ENCODE results near the gene NIPAL3. TPM values are rescaled to one million over a fixed set of nuclear protein-coding genes. Genes with fewer than 3 reads are reported as not detected.

NIPAL3 gene
- total and polyA plus RNA-seq, 2 donors (not counting 3 experiments of a cell fraction or from before 2014, with no cell fraction given): 15.5 to 16.0 TPM

- Histone ChIP-seq H3K36me3 (ENCODE audit: control insufficient read depth in 2 of 2, extremely low read depth in 1 of 2, insufficient read depth in 2 of 2, low read length in 2 of 2) (no peaks in the 10 kb centered on the region), H3K4me3 (replicated peaks in 1 of 3; ENCODE audit: insufficient read depth in 1 of 3, low read depth in 1 of 3, low read length in 3 of 3) (no peak overlapping the region), H4K20me1 (replicated peaks; ENCODE audit: control insufficient read depth, extremely low read depth, insufficient read depth, low read length) (no peaks in the 10 kb centered on the region), H3K9me3 (replicated peaks; ENCODE audit: control insufficient read depth, insufficient read depth, low read length) (no peaks in the 10 kb centered on the region), H3K27ac (ENCODE audit: insufficient read depth, low read depth, low read length) (no peak overlapping the region), H3K9me1 (replicated peaks; ENCODE audit: control insufficient read depth, extremely low read depth, insufficient read depth, low read length) (no peaks in the 10 kb centered on the region), H3K4me2 (ENCODE audit: insufficient read depth, low read length) (no peak overlapping the region), H3K79me2 (ENCODE audit: control insufficient read depth, insufficient read depth, low read length) (no peaks in the 10 kb centered on the region), H3K9ac (replicated peaks; ENCODE audit: extremely low read depth, insufficient read depth, low read length) (no peak overlapping the region), H2AFZ (ENCODE audit: low read depth, low read length) (no peak overlapping the region), H3K4me1 (ENCODE audit: control insufficient read depth, extremely low read depth, insufficient read depth, low read length) (no peaks in the 10 kb centered on the region), H3K27me3 (ENCODE audit: control insufficient read depth in 2 of 2, insufficient read depth in 2 of 2, low read length in 2 of 2) (no peaks in the 10 kb centered on the region)
- FAIRE-seq (no peak), DNase-seq (ENCODE audit: low read depth, low spot score) (no peak)
- no peak for TF ChIP-seq GATA2 (IDR thresholded peaks at IDR 0.05; ENCODE audit: insufficient read depth, insufficient read length, low read depth, low read length)
- TF ChIP-seq MAX (IDR thresholded peaks at IDR 0.05; ENCODE audit: insufficient read depth, insufficient read length): no peak
- no peak for TF ChIP-seq FOS (IDR thresholded peaks at IDR 0.05; ENCODE audit: borderline replicate concordance, insufficient read depth, low read length)
- TF ChIP-seq JUN (IDR thresholded peaks at IDR 0.05; ENCODE audit: borderline replicate concordance, insufficient read depth, insufficient read length, low read depth): no peak
- no peak for TF ChIP-seq MYC (IDR thresholded peaks at IDR 0.05; ENCODE audit: low read depth, low read length)
- no peak for TF ChIP-seq POLR2A (IDR thresholded peaks at IDR 0.05; ENCODE audit: low read depth, low read length)
- TF ChIP-seq EZH2 (IDR thresholded peaks at IDR 0.05; ENCODE audit: borderline replicate concordance, low read depth, low read length, severe bottlenecking): no peak
- TF ChIP-seq, protein P1, sequence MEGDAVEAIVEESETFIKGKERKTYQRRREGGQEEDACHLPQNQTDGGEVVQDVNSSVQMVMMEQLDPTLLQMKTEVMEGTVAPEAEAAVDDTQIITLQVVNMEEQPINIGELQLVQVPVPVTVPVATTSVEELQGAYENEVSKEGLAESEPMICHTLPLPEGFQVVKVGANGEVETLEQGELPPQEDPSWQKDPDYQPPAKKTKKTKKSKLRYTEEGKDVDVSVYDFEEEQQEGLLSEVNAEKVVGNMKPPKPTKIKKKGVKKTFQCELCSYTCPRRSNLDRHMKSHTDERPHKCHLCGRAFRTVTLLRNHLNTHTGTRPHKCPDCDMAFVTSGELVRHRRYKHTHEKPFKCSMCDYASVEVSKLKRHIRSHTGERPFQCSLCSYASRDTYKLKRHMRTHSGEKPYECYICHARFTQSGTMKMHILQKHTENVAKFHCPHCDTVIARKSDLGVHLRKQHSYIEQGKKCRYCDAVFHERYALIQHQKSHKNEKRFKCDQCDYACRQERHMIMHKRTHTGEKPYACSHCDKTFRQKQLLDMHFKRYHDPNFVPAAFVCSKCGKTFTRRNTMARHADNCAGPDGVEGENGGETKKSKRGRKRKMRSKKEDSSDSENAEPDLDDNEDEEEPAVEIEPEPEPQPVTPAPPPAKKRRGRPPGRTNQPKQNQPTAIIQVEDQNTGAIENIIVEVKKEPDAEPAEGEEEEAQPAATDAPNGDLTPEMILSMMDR (IDR thresholded peaks at IDR 0.05; ENCODE audit: extremely low read depth in 1 of 2, insufficient read depth in 1 of 2, low read depth in 1 of 2, low read length in 2 of 2): no peak
- no peak for TF ChIP-seq POLR2AphosphoS5 (IDR thresholded peaks at IDR 0.05; ENCODE audit: insufficient read depth, low read depth, low read length)
- dilution Hi-C loops (cut with MboI; ENCODE audit: extremely low pct_ligation_motif_present, low sequenced_read_pairs) (no loop called here), intact Hi-C loops (cut with micrococcal nuclease) (no loop called here)
- CTCF ChIA-PET: interaction anchor here (0.6 to 5.3 kb wide), 3 partner anchors 10 to 315 kb away, joined by 3 to 40 read pairs (median 3); no protein-coding TSS in a partner anchor
- POLR2A ChIA-PET: no interaction called here
- BruUV-seq (replicated peaks): no TSS peak
Observed at GRCh38 chr1:24516506-24516905, 100.9 kb downstream of the NIPAL3 start.
